ENCODE data around the gene CAMTA1. TPM values are rescaled to one million over a fixed set of nuclear protein-coding genes. Genes with fewer than 3 reads are reported as not detected.
A peak's percentile ranks its signal among the peaks of the same experiment; 100 is the strongest.

CAMTA1 gene
- total RNA-seq, 1 donor from 2014 or later = 99.0 TPM

DNA sequence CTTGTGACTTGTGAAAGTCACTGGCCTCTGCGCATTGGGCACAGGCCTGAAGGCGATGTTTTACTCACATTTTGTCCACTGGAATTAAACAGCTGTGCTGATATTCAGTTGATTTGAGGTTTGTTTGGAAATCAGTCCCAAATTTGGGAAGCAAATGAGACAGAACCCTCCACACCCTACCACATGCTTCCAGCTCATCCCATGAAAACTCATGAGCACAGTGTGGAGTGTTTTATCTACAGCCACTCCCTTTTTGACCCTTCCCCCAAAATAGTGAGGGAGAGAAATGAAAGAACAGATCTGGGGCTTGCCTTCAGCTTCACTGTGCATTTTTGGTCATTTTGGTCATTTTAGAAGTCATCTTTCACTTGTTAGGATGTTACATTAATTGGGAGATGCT is 101.3 kb downstream of the CAMTA1 start:
- Mint-ChIP-seq H3K9me3 (ENCODE audit: low read depth) (no peaks in the 10 kb centered on the region), H3K27me3 (no peaks in the 10 kb centered on the region), H3K4me1 (ENCODE audit: low read depth) (peaks cover 24% of the 10 kb centered on the region), H3K4me3 (ENCODE audit: low read depth) (no peak overlapping the region), H3K36me3 (ENCODE audit: insufficient read depth) (no peaks in the 10 kb centered on the region), H3K27ac (no peak overlapping the region)
- no peak for DNase-seq (ENCODE audit: low spot score, unreplicated experiment)
- TF ChIP-seq, protein P1, sequence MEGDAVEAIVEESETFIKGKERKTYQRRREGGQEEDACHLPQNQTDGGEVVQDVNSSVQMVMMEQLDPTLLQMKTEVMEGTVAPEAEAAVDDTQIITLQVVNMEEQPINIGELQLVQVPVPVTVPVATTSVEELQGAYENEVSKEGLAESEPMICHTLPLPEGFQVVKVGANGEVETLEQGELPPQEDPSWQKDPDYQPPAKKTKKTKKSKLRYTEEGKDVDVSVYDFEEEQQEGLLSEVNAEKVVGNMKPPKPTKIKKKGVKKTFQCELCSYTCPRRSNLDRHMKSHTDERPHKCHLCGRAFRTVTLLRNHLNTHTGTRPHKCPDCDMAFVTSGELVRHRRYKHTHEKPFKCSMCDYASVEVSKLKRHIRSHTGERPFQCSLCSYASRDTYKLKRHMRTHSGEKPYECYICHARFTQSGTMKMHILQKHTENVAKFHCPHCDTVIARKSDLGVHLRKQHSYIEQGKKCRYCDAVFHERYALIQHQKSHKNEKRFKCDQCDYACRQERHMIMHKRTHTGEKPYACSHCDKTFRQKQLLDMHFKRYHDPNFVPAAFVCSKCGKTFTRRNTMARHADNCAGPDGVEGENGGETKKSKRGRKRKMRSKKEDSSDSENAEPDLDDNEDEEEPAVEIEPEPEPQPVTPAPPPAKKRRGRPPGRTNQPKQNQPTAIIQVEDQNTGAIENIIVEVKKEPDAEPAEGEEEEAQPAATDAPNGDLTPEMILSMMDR (IDR thresholded peaks at IDR 0.05; ENCODE audit: unreplicated experiment) = no peak

GRCh38 chr1:6888268-6888667 is 103.0 kb downstream of the CAMTA1 start:
- Mint-ChIP-seq H3K9me3 (ENCODE audit: low read depth) (no peaks in the 10 kb centered on the region), H3K27ac (no peak overlapping the region), H3K4me3 (ENCODE audit: low read depth) (no peak overlapping the region), H3K4me1 (ENCODE audit: low read depth) (peaks cover 24% of the 10 kb centered on the region), H3K27me3 (no peaks in the 10 kb centered on the region), H3K36me3 (ENCODE audit: insufficient read depth) (no peaks in the 10 kb centered on the region)
- TF ChIP-seq, protein P1 (IDR thresholded peaks at IDR 0.05; ENCODE audit: unreplicated experiment) = no peak
- DNase-seq (ENCODE audit: low spot score, unreplicated experiment) = no peak

DNA sequence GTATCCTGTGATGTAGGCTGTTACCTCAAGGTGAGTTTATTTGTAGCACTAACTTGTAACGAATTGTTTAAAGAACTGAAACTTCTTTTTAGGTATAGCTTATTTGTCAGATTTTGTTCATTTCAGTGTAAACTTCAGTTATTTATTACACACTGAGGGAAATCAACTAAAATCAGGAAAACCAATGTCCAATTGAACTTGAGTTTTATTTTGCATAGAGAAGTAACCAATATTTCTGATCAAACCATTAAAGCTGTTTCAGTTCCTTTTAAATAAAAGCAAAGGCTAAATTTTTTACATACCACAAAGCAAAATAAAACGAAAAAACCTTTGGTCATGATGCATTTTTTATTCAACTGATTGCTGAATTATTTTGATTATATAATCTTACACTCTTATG is 103.6 kb downstream of the CAMTA1 start:
- no peak overlapping the region for H3K4me3 Mint-ChIP-seq (ENCODE audit: low read depth)
- no peak overlapping the region for H3K27ac Mint-ChIP-seq
- no peak for DNase-seq (ENCODE audit: low spot score, unreplicated experiment)
- H3K27me3 Mint-ChIP-seq = no peaks in the 10 kb centered on the region
- H3K9me3 Mint-ChIP-seq (ENCODE audit: low read depth) = no peaks in the 10 kb centered on the region
- no peaks in the 10 kb centered on the region for H3K36me3 Mint-ChIP-seq (ENCODE audit: insufficient read depth)
- TF ChIP-seq, protein P1 (IDR thresholded peaks at IDR 0.05; ENCODE audit: unreplicated experiment) = no peak
- peaks cover 30% of the 10 kb centered on the region for H3K4me1 Mint-ChIP-seq (ENCODE audit: low read depth)

- no peaks in the 10 kb centered on the region for H3K9me3 Mint-ChIP-seq (ENCODE audit: low read depth)
- H3K4me1 Mint-ChIP-seq (ENCODE audit: low read depth) = peaks cover 26% of the 10 kb centered on the region
- DNase-seq (ENCODE audit: low spot score, unreplicated experiment) = peak; percentile 32
- no peaks in the 10 kb centered on the region for H3K27me3 Mint-ChIP-seq
- TF ChIP-seq, protein P1 (IDR thresholded peaks at IDR 0.05; ENCODE audit: unreplicated experiment) = peak; percentile 84
- H3K27ac Mint-ChIP-seq = no peak overlapping the region
- H3K36me3 Mint-ChIP-seq (ENCODE audit: insufficient read depth) = no peaks in the 10 kb centered on the region
- H3K4me3 Mint-ChIP-seq (ENCODE audit: low read depth) = no peak overlapping the region
Observed at GRCh38 chr1:6889875-6890480, 104.7 kb downstream of the CAMTA1 start.

DNA sequence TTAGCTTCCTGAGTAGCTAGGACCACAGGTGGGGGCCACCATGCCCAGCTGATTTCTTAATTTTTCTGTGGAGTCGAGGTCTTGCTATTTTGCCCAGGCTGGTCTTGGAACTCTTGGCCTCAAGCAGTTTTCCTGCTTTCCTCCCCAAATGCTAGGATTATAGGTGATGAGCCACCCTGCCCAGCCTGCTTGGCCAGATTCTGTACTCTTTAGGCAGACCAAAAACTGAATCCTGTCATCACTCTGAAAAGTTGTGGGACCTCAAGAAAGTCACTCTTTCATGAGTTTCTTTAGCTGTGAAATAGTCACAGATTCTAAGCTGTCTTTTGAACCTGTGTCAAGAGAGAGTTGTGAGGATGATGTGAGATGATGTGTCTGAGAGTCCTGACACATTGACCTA is 105.4 kb downstream of the CAMTA1 start:
- TF ChIP-seq, protein P1 (IDR thresholded peaks at IDR 0.05; ENCODE audit: unreplicated experiment) = no peak
- H3K4me1 Mint-ChIP-seq (ENCODE audit: low read depth) = peaks cover 21% of the 10 kb centered on the region
- no peaks in the 10 kb centered on the region for H3K36me3 Mint-ChIP-seq (ENCODE audit: insufficient read depth)
- no peaks in the 10 kb centered on the region for H3K27me3 Mint-ChIP-seq
- DNase-seq (ENCODE audit: low spot score, unreplicated experiment) = no peak
- H3K9me3 Mint-ChIP-seq (ENCODE audit: low read depth) = no peaks in the 10 kb centered on the region
- no peak overlapping the region for H3K4me3 Mint-ChIP-seq (ENCODE audit: low read depth)
- no peak overlapping the region for H3K27ac Mint-ChIP-seq

Data from progenitor cell of endocrine pancreas (in vitro differentiated cells).